Loucy (cell line): ENCODE measurements around the gene MEAK7.

Source experiments
- H2AFZ ChIP-seq: fragments of 200-600 bp; sonication (generic); 2 replicates; pipeline ENCODE4 v1.6.0; 2016; ENCODE audit warnings: antibody characterized with exemption, mild to moderate bottlenecking, low read length, moderate library complexity
- H3F3A ChIP-seq: fragments of 200-600 bp; 2 replicates; pipeline ENCODE4 v1.6.0; 2016; ENCODE audit warnings: antibody characterized with exemption, low read depth, mild to moderate bottlenecking
- H3K27me3 ChIP-seq: fragments of 200-600 bp; sonication (generic); 2 replicates; pipeline ENCODE4 v1.6.1; 2014; ENCODE audit warnings: low read length, mild to moderate bottlenecking; ENCODE audit not compliant: insufficient read depth, poor library complexity, severe bottlenecking
- H3K36me3 ChIP-seq: fragments of 200-600 bp; sonication (generic); 2 replicates; pipeline ENCODE4 v1.6.1; 2016; ENCODE audit warnings: low read length; ENCODE audit not compliant: insufficient read depth
- H3K4me1 ChIP-seq: fragments of 200-600 bp; sonication (generic); 2 replicates; pipeline ENCODE4 v1.5.1; 2014; ENCODE audit warnings: low read length, mild to moderate bottlenecking; ENCODE audit not compliant: insufficient read depth, poor library complexity, severe bottlenecking
- H3K4me2 ChIP-seq: fragments of 200-600 bp; sonication (generic); 2 replicates; pipeline ENCODE4 v1.6.0; 2014; ENCODE audit warnings: antibody characterized with exemption, low read length, low read depth, mild to moderate bottlenecking; ENCODE audit not compliant: poor library complexity, severe bottlenecking
- H3K4me3 ChIP-seq: fragments of 200-600 bp; sonication (generic); 2 replicates; pipeline ENCODE4 v1.5.1; 2014; ENCODE audit warnings: low read length, mild to moderate bottlenecking, mixed read lengths; ENCODE audit not compliant: poor library complexity, severe bottlenecking
- H3K79me2 ChIP-seq: fragments of 200-600 bp; sonication (generic); 2 replicates; pipeline ENCODE4 v1.6.1; 2014; ENCODE audit warnings: low read length; ENCODE audit not compliant: insufficient read depth
- H3K9ac ChIP-seq: fragments of 200-600 bp; sonication (generic); 2 replicates; pipeline ENCODE4 v1.6.0; 2014; ENCODE audit warnings: mild to moderate bottlenecking, low read depth, low read length, moderate library complexity; ENCODE audit not compliant: poor library complexity, severe bottlenecking
- H3K9me2 ChIP-seq: fragments of 200-600 bp; sonication (generic); replicated peaks from 2 replicates; pipeline ENCODE4 v1.6.1; 2016; ENCODE audit warnings: low read depth, low read length, mixed read lengths
- H3K9me3 ChIP-seq: fragments of 200-600 bp; sonication (generic); 2 replicates; pipeline ENCODE4 v1.6.1; 2014; ENCODE audit warnings: mild to moderate bottlenecking, antibody characterized with exemption, low read length, low read depth; ENCODE audit not compliant: insufficient read depth
- H4K20me1 ChIP-seq: fragments of 200-600 bp; sonication (generic); 2 replicates; pipeline ENCODE4 v1.6.0; 2014; ENCODE audit warnings: antibody characterized with exemption, low read length, mild to moderate bottlenecking; ENCODE audit not compliant: insufficient read depth, poor library complexity, severe bottlenecking
- EZH2phosphoT487 ChIP-seq: fragments of 200-600 bp; IDR thresholded peaks from 2 replicates; pipeline ENCODE4 v1.6.1; 2018; ENCODE audit warnings: antibody characterized with exemption, mild to moderate bottlenecking, moderate library complexity, borderline replicate concordance
- TF ChIP-seq, protein P1 (sequence below): fragments of 200-600 bp; sonication (generic); conservative IDR thresholded peaks from 2 replicates; pipeline ENCODE4 v1.5.1; 2014; ENCODE audit warnings: mild to moderate bottlenecking, antibody characterized with exemption, low read length

MEAK7 gene

DNA sequence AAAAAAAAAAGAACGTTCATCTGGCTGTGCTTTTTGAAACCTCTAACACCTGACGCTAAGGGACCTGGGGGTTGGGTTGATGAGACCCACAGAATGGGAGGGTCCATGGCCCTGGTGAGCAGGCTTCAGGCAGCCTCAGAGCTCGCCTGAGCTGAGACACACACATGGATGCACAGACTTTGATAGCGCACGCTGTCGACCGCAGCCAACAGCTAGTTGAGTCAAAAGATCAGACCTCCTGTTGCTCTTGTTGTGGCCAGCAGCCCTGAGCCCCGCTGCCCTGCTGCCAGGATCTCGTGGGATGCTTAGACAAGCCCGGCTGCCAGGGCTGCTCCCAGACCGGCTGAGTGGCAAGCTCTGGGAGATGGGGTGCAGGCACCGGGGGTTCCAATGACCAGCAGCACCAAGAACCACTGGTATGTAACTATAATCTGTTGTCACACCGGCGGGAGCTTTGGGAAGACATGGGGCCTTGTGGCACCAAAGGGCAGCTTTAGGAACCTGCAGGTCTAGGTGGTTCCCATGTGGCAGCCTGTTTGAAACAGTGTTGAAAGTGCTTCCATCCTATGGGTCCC lies 20.0 kb upstream of the MEAK7 start:
- TF ChIP-seq, protein P1, sequence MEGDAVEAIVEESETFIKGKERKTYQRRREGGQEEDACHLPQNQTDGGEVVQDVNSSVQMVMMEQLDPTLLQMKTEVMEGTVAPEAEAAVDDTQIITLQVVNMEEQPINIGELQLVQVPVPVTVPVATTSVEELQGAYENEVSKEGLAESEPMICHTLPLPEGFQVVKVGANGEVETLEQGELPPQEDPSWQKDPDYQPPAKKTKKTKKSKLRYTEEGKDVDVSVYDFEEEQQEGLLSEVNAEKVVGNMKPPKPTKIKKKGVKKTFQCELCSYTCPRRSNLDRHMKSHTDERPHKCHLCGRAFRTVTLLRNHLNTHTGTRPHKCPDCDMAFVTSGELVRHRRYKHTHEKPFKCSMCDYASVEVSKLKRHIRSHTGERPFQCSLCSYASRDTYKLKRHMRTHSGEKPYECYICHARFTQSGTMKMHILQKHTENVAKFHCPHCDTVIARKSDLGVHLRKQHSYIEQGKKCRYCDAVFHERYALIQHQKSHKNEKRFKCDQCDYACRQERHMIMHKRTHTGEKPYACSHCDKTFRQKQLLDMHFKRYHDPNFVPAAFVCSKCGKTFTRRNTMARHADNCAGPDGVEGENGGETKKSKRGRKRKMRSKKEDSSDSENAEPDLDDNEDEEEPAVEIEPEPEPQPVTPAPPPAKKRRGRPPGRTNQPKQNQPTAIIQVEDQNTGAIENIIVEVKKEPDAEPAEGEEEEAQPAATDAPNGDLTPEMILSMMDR: no peak
- TF ChIP-seq EZH2phosphoT487: no peak
- H3K9me2 ChIP-seq: no peaks in the 10 kb centered on the region
- no peaks in the 10 kb centered on the region for H3F3A ChIP-seq
- H3K36me3 ChIP-seq: no peaks in the 10 kb centered on the region
- H3K4me1 ChIP-seq: peaks cover 8% of the 10 kb centered on the region
- no peaks in the 10 kb centered on the region for H3K27me3 ChIP-seq
- H3K9me3 ChIP-seq: no peaks in the 10 kb centered on the region
- no peak overlapping the region for H3K4me2 ChIP-seq
- H3K4me3 ChIP-seq: no peak overlapping the region
- H4K20me1 ChIP-seq: no peaks in the 10 kb centered on the region
- H2AFZ ChIP-seq: no peak overlapping the region
- H3K9ac ChIP-seq: no peak overlapping the region
- no peaks in the 10 kb centered on the region for H3K79me2 ChIP-seq

DNA sequence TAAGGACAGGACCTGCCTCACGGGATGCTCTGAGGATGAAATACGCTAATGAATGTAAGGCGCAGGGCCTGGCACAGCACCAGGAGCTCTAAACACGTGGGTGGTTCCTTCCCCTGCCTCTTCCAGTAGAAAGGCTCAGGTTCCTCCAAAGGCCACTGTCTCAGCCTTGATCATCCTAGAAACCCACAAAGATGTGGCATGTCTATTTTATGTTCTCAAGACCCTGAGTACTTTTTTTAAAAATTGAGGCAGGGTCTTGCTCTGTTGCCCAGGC lies 17.0 kb upstream of the MEAK7 start:
- Histone ChIP-seq H3K9ac (no peak overlapping the region), H3K4me1 (no peaks in the 10 kb centered on the region), H4K20me1 (no peaks in the 10 kb centered on the region), H3K36me3 (no peaks in the 10 kb centered on the region), H2AFZ (no peak overlapping the region), H3K9me3 (no peaks in the 10 kb centered on the region), H3K27me3 (no peaks in the 10 kb centered on the region), H3F3A (no peaks in the 10 kb centered on the region), H3K4me2 (no peak overlapping the region), H3K9me2 (no peaks in the 10 kb centered on the region), H3K4me3 (no peak overlapping the region), H3K79me2 (no peaks in the 10 kb centered on the region)
- TF ChIP-seq, protein P1: no peak
- TF ChIP-seq EZH2phosphoT487: no peak

DNA sequence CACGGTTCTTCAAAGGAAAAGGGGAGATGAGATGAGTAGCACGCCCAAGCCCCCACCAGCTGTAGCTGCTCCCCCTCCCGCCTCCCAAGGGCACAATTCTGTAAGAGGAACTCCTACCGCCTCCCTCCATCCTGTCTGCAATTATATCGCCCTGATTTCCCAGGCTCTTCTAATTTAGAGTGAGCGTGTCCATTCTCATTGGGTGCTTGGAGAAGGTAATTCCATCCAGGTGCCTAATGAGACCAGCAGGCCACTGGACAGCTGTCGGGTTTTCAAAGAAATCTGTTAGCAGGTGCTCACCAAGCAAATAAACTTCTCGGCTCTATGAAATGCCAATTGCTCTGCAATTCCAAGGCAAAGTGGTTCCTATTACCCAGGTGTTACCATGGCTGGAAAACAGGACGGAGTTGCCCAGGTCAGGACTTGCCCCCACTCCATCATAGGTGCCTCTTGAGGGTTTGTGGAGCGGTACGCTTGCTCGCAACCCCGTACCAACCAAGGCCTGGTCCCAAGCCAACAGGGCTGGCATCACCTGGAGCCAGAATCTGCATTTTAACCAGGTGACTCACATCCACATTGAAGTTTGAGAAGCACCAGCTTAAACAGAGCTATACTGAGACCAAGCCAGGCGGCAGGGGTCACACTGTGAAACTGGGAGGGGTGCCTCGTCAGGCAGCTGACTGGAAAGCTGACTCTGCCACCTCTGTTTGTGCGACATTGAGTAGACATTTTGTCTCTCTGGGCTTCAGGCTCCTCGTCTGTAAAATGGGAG lies 16.5 kb upstream of the MEAK7 start:
- no peak overlapping the region for H2AFZ ChIP-seq
- H3K9ac ChIP-seq: no peak overlapping the region
- no peaks in the 10 kb centered on the region for H3K27me3 ChIP-seq
- H3K36me3 ChIP-seq: no peaks in the 10 kb centered on the region
- no peaks in the 10 kb centered on the region for H4K20me1 ChIP-seq
- H3K4me1 ChIP-seq: no peaks in the 10 kb centered on the region
- TF ChIP-seq, protein P1: no peak
- H3K9me2 ChIP-seq: no peaks in the 10 kb centered on the region
- no peaks in the 10 kb centered on the region for H3K79me2 ChIP-seq
- H3F3A ChIP-seq: no peaks in the 10 kb centered on the region
- H3K4me3 ChIP-seq: no peak overlapping the region
- H3K9me3 ChIP-seq: no peaks in the 10 kb centered on the region
- H3K4me2 ChIP-seq: no peak overlapping the region
